Caco-2 (cell line): Measurements from ENCODE around the gene GRIN1. TPM values are rescaled to one million over a fixed set of nuclear protein-coding genes. Genes with fewer than 3 reads are reported as not detected.

Experiments
- BruUV-seq: library from RNA; stranded (reverse); fragments of 400-500 nt; replicated peaks from 2 replicates; lab custom pipeline; 2021; lab: Mats Ljungman, UMichigan
- CTCF ChIA-PET: fragments of 300-600 bp; sonication (Branson Sonifier 250); formaldehyde crosslinking; loops from one replicate; lab custom pipeline; 2022; ENCODE audit warnings: antibody characterized with exemption; lab: Charles Lee
- POLR2A ChIA-PET: fragments of 300-600 bp; sonication (Branson Sonifier 250); formaldehyde crosslinking; loops from one replicate; lab custom pipeline; 2022; ENCODE audit warnings: antibody characterized with exemption; lab: Charles Lee
- DNase-seq, 2 experiments: peaks; one replicate each; pipeline versions ENCODE4 v3.0.0 to v3.0.0-alpha.2; 2020 to 2022
- H3K27me3 ChIP-seq: replicated peaks from 2 replicates; pipeline ENCODE4 v1.6.0; 2011; ENCODE audit warnings: low read length; ENCODE audit not compliant: control insufficient read depth, insufficient read depth
- H3K36me3 ChIP-seq: 2 replicates; pipeline ENCODE4 v1.5.1; 2011; ENCODE audit warnings: low read length; ENCODE audit not compliant: control insufficient read depth, insufficient read depth
- H3K4me1 ChIP-seq: fragments of 250-450 bp; sonication (Bioruptor Pico); 2 replicates; pipeline ENCODE4 v1.5.1; 2020; ENCODE audit warnings: mild to moderate bottlenecking
- H3K4me3 ChIP-seq: 2 replicates; pipeline ENCODE4 v1.5.1; 2011; ENCODE audit warnings: low read depth, mild to moderate bottlenecking, control low read depth, low read length
- H3K9me3 ChIP-seq: fragments of 250-450 bp; sonication (Bioruptor Pico); 2 replicates; pipeline ENCODE4 v1.5.1; 2020; ENCODE audit warnings: mild to moderate bottlenecking, moderate library complexity
- H3K27ac Mint-ChIP-seq: one replicate; pipeline ENCODE4 v1.8.0; 2022; ENCODE audit warnings: mixed read lengths; ENCODE audit not compliant: unreplicated experiment
- H3K27me3 Mint-ChIP-seq: one replicate; pipeline ENCODE4 v1.8.0; 2022; ENCODE audit warnings: mixed read lengths; ENCODE audit not compliant: insufficient read depth, unreplicated experiment
- H3K36me3 Mint-ChIP-seq: one replicate; pipeline ENCODE4 v1.8.0; 2022; ENCODE audit warnings: mild to moderate bottlenecking, mixed read lengths; ENCODE audit not compliant: insufficient read depth, unreplicated experiment
- H3K4me1 Mint-ChIP-seq: one replicate; pipeline ENCODE4 v1.8.0; 2022; ENCODE audit warnings: low read depth, mixed read lengths; ENCODE audit not compliant: unreplicated experiment
- H3K4me3 Mint-ChIP-seq: one replicate; pipeline ENCODE4 v1.8.0; 2022; ENCODE audit warnings: mild to moderate bottlenecking, moderate library complexity, mixed read lengths; ENCODE audit not compliant: unreplicated experiment
- H3K9me3 Mint-ChIP-seq: one replicate; pipeline ENCODE4 v1.8.0; 2022; ENCODE audit warnings: mixed read lengths; ENCODE audit not compliant: unreplicated experiment
- CTCF ChIP-seq, 2 experiments: fragments of 200-600 bp in 1 of 2; IDR thresholded peaks; 1 replicate in 1 of 2; 2 replicates in 1 of 2; pipeline versions ENCODE4 v1.5.1 to v1.8.0; 2011 to 2022; ENCODE audit warnings: antibody characterized with exemption in 1 of 2, control low read depth in 1 of 2, inconsistent platforms in 1 of 2, low read depth in 1 of 2, low read length in 1 of 2, mild to moderate bottlenecking in 1 of 2, moderate library complexity in 1 of 2; ENCODE audit not compliant: insufficient read depth in 1 of 2, severe bottlenecking in 1 of 2, unreplicated experiment in 1 of 2
- intact Hi-C: fragments of 100-400 bp; cut with micrococcal nuclease; formaldehyde crosslinking; loops from one replicate; pipeline ENCODE4 v1.10.0; 2022; ENCODE audit not compliant: unreplicated experiment
- total RNA-seq: library from RNA; stranded (reverse); gene quantifications from 2 replicates; pipeline ENCODE4 v1.2.3, GENCODE V29; 2022

The GRIN1 gene
- total RNA-seq, 1 experiment from 2014 or later = 3.7 TPM

GRCh38 chr9:137128862-137129455, 10.0 kb upstream of the GRIN1 start:
- Histone ChIP-seq H3K9me3 (no peaks in the 10 kb centered on the region), H3K27me3 (no peaks in the 10 kb centered on the region), H3K4me3 (peak overlapping the region; percentile 87), H3K4me1 (0 out of 2 replicates have a peak, but pooled peaks cover 9% of the 10 kb centered on the region), H3K36me3 (no peaks in the 10 kb centered on the region)
- Mint-ChIP-seq H3K4me1 (peaks cover 21% of the 10 kb centered on the region), H3K9me3 (no peaks in the 10 kb centered on the region), H3K4me3 (peak overlapping the region; percentile 82), H3K27me3 (no peaks in the 10 kb centered on the region), H3K27ac (peak overlapping the region; percentile 89), H3K36me3 (peaks cover 10% of the 10 kb centered on the region)
- peak in 1 of 2 experiments; percentile 47 for DNase-seq
- BruUV-seq = no TSS peak
- ChIA-PET CTCF (interaction anchor here (0.9 to 1.5 kb wide), 5 partner anchors 34 to 108 kb away, joined by 4 to 8 read pairs (median 5); partner anchors contain the start of genes NPDC1 and TPRN), POLR2A (interaction anchor here (0.7 to 1.1 kb wide), 4 partner anchors 22 to 359 kb away, joined by 3 to 9 read pairs (median 6); partner anchors contain the start of genes SSNA1 and TUBB4B)
- intact Hi-C loops = loop anchor here (5.0 kb wide), 1 partner anchor 38 kb away; no protein-coding TSS in a partner anchor
- TF ChIP-seq CTCF (IDR thresholded peaks at IDR 0.05; ENCODE audit: insufficient read depth in 1 of 2, low read depth in 1 of 2, low read length in 1 of 2, severe bottlenecking in 1 of 2, unreplicated experiment in 1 of 2) = no peak

GRCh38 chr9:137129456-137130175, 9.3 kb upstream of the GRIN1 start:
- Mint-ChIP-seq H3K27ac (peak overlapping the region; percentile 89), H3K4me1 (peaks cover 21% of the 10 kb centered on the region), H3K9me3 (no peaks in the 10 kb centered on the region), H3K4me3 (peak overlapping the region; percentile 82), H3K36me3 (peaks cover 10% of the 10 kb centered on the region), H3K27me3 (no peaks in the 10 kb centered on the region)
- peak overlapping the region; percentile 87 for H3K4me3 ChIP-seq
- ChIA-PET CTCF (interaction anchor here (0.8 to 1.5 kb wide), 6 partner anchors 33 to 107 kb away, joined by 4 to 8 read pairs (median 5); partner anchors contain the start of genes NPDC1 and TPRN), POLR2A (interaction anchor here (0.6 to 1.1 kb wide), 7 partner anchors 21 to 1078 kb away, joined by 3 to 10 read pairs (median 7); partner anchors contain the start of genes SSNA1, TMEM210 and TUBB4B)
- TF ChIP-seq CTCF (IDR thresholded peaks at IDR 0.05; ENCODE audit: insufficient read depth in 1 of 2, low read depth in 1 of 2, low read length in 1 of 2, severe bottlenecking in 1 of 2, unreplicated experiment in 1 of 2) = no peak
- intact Hi-C loops = loop anchor here (5.0 kb wide), 1 partner anchor 38 kb away; no protein-coding TSS in a partner anchor
- H3K4me1 ChIP-seq = 0 out of 2 replicates have a peak, but pooled peaks cover 9% of the 10 kb centered on the region
- H3K27me3 ChIP-seq = no peaks in the 10 kb centered on the region
- no peaks in the 10 kb centered on the region for H3K9me3 ChIP-seq
- peak; percentile 88 to 90 for DNase-seq
- H3K36me3 ChIP-seq = no peaks in the 10 kb centered on the region
- no TSS peak for BruUV-seq
